ENCODE measurements around the gene PDE4D. TPM values are rescaled to one million over a fixed set of nuclear protein-coding genes. Genes with fewer than 3 reads are reported as not detected.
A peak's percentile ranks its signal among the peaks of the same experiment; 100 is the strongest.

The PDE4D gene
- total and polyA plus RNA-seq, 4 donors, result 12.8 to 167 (median 44.5) TPM

- Histone ChIP-seq H3K27ac (ENCODE audit: low read depth in 1 of 2, low read length in 1 of 2) (no peak overlapping the region), H3K9ac (ENCODE audit: insufficient read depth in 1 of 2, low read length in 2 of 2) (no peak overlapping the region), H3K9me3 (ENCODE audit: control insufficient read depth in 4 of 4, insufficient read depth in 3 of 4, low read length in 3 of 4) (no peaks in the 10 kb centered on the region), H3K36me3 (ENCODE audit: control insufficient read depth in 4 of 4, insufficient read depth in 4 of 4, low read length in 4 of 4) (no peaks in the 10 kb centered on the region), H3K4me1 (ENCODE audit: control insufficient read depth in 5 of 5, insufficient read depth in 5 of 5, low read length in 5 of 5) (peaks cover 0 to 8% (median 0%) of the 10 kb centered on the region in 5 donors), H3K4me3 (no peak overlapping the region), H3K27me3 (ENCODE audit: control insufficient read depth in 3 of 3, insufficient read depth in 3 of 3, low read length in 2 of 3) (no peaks in the 10 kb centered on the region)
- DNase-seq, result peak; percentile 17 to 50 (median 47)
- WGBS, 2 donors, result 79 to 88% methylated on average over 6 of the region's 6 CpGs
- peak; percentile 41 for ATAC-seq (ENCODE audit: insufficient read depth, low FRiP score)
- no peak for TF ChIP-seq CTCF (IDR thresholded peaks at IDR 0.05; ENCODE audit: control extremely low read depth, extremely low read depth)
These were observed 471.3 kb downstream of the PDE4D start for GRCh38 chr5:59421986-59422941.

GRCh38 chr5:59420596-59420995 lies 472.9 kb downstream of the PDE4D start:
- no peaks in the 10 kb centered on the region for H3K9me3 ChIP-seq (ENCODE audit: control insufficient read depth in 4 of 4, insufficient read depth in 3 of 4, low read length in 3 of 4)
- H3K4me3 ChIP-seq, result no peak overlapping the region
- no peaks in the 10 kb centered on the region for H3K27me3 ChIP-seq (ENCODE audit: control insufficient read depth in 3 of 3, insufficient read depth in 3 of 3, low read length in 2 of 3)
- H3K4me1 ChIP-seq (ENCODE audit: control insufficient read depth in 5 of 5, insufficient read depth in 5 of 5, low read length in 5 of 5), result peaks cover 0 to 13% (median 0%) of the 10 kb centered on the region in 5 donors
- ATAC-seq (ENCODE audit: insufficient read depth, low FRiP score), result no peak
- WGBS, 2 donors, result 87 to 96% methylated on average over 7 of the region's 7 CpGs
- no peak for TF ChIP-seq CTCF (IDR thresholded peaks at IDR 0.05; ENCODE audit: control extremely low read depth, extremely low read depth)
- no peak for DNase-seq
- H3K9ac ChIP-seq (ENCODE audit: insufficient read depth in 1 of 2, low read length in 2 of 2), result no peak overlapping the region
- no peaks in the 10 kb centered on the region for H3K36me3 ChIP-seq (ENCODE audit: control insufficient read depth in 4 of 4, insufficient read depth in 4 of 4, low read length in 4 of 4)
- H3K27ac ChIP-seq (ENCODE audit: low read depth in 1 of 2, low read length in 1 of 2), result no peak overlapping the region

DNA sequence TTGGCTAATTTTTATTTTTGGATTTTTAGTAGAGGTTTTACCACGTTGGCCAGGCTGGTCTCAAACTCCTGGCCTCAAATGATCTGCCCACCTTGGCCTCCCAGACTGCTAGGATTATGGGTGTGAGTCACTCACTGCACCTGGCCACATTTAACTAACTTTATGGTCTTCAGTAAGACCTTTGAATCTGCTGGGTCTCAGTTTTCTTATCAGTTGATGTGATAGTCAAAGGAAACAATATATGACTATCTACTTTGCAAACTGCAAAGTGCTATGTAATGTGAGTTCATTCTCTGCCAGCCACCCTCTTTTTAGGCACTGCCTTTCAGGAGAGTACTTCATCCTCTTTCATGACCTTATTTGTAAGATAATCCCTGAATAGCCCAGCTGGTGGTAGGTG lies 474.7 kb downstream of the PDE4D start:
- Histone ChIP-seq H3K4me1 (ENCODE audit: control insufficient read depth in 5 of 5, insufficient read depth in 5 of 5, low read length in 5 of 5) (peaks cover 0 to 13% (median 0%) of the 10 kb centered on the region in 5 donors), H3K9me3 (ENCODE audit: control insufficient read depth in 4 of 4, insufficient read depth in 3 of 4, low read length in 3 of 4) (no peaks in the 10 kb centered on the region), H3K27me3 (ENCODE audit: control insufficient read depth in 3 of 3, insufficient read depth in 3 of 3, low read length in 2 of 3) (no peaks in the 10 kb centered on the region), H3K4me3 (no peak overlapping the region), H3K27ac (ENCODE audit: low read depth in 1 of 2, low read length in 1 of 2) (no peak overlapping the region), H3K9ac (ENCODE audit: insufficient read depth in 1 of 2, low read length in 2 of 2) (no peak overlapping the region), H3K36me3 (ENCODE audit: control insufficient read depth in 4 of 4, insufficient read depth in 4 of 4, low read length in 4 of 4) (no peaks in the 10 kb centered on the region)
- no peak for DNase-seq
- no peak for TF ChIP-seq CTCF (IDR thresholded peaks at IDR 0.05; ENCODE audit: control extremely low read depth, extremely low read depth)
- ATAC-seq (ENCODE audit: insufficient read depth, low FRiP score), result no peak
- WGBS, 2 donors, result 67 to 70% methylated on average over 1 of the region's 1 CpG

Data from lung (tissue), 12 donors.